CD4-positive, alpha-beta T cell treated with Interleukin-12 subunit alpha and Interleukin-12 subunit beta, for 1 hour (primary cell): ENCODE results near the gene ASNSD1.
"Not testable (repeated sequence)": the region's sequence is repeated elsewhere in the genome, so short reads cannot be mapped to it uniquely, and the experiment has no call there.

Experiments used
- DNase-seq: peaks from one replicate; pipeline ENCODE4 v3.0.0-alpha.2; 2020

Gene ASNSD1

GRCh38 chr2:189648846-189649509, 12.3 kb upstream of the ASNSD1 start:
- no peak for DNase-seq

- no peak for DNase-seq
Observed at GRCh38 chr2:189651284-189651683, 10.0 kb upstream of the ASNSD1 start.

GRCh38 chr2:189653464-189653863, 7.8 kb upstream of the ASNSD1 start:
- not testable (repeated sequence) for DNase-seq

- DNase-seq = no peak
Observed at GRCh38 chr2:189654641-189655040, 6.6 kb upstream of the ASNSD1 start.

- peak; percentile 63 for DNase-seq
Observed at GRCh38 chr2:189657867-189658266, 3.4 kb upstream of the ASNSD1 start.

GRCh38 chr2:189658306-189659212, 2.7 kb upstream of the ASNSD1 start:
- peak; percentile 33 for DNase-seq

GRCh38 chr2:189659734-189660133, 1.5 kb upstream of the ASNSD1 start:
- no peak for DNase-seq

- no peak for DNase-seq
Observed at GRCh38 chr2:189660803-189661147, 484 bp upstream of the ASNSD1 start.

- DNase-seq = no peak
Observed at GRCh38 chr2:189661957-189662321, 680 bp downstream of the ASNSD1 start.

GRCh38 chr2:189662669-189663226, 1.5 kb downstream of the ASNSD1 start:
- DNase-seq = no peak

GRCh38 chr2:189663319-189663718, 2.1 kb downstream of the ASNSD1 start:
- DNase-seq = not testable (repeated sequence)

- DNase-seq = no peak
Observed at GRCh38 chr2:189669913-189670312, 8.7 kb downstream of the ASNSD1 start.

- DNase-seq = no peak
Observed at GRCh38 chr2:189673661-189674373, 12.6 kb downstream of the ASNSD1 start.

- peak; percentile 87 for DNase-seq
Observed at GRCh38 chr2:189674374-189675112, 13.3 kb downstream of the ASNSD1 start, which contains the start of gene ANKAR. TSS of gene ANKAR (plus strand) at chr2:189674670. CDS start at chr2:189676491, 1,821 bp downstream.

- DNase-seq = no peak
Observed at GRCh38 chr2:189676471-189676870, 15.2 kb downstream of the ASNSD1 start.

- no peak for DNase-seq
Observed at GRCh38 chr2:189679226-189679625, 18.0 kb downstream of the ASNSD1 start.

- no peak for DNase-seq
Observed at GRCh38 chr2:189681203-189681602, 19.9 kb downstream of the ASNSD1 start.

- no peak for DNase-seq
Observed at GRCh38 chr2:189681903-189682302, 20.6 kb downstream of the ASNSD1 start.

- DNase-seq = no peak
Observed at GRCh38 chr2:189683348-189683747, 22.1 kb downstream of the ASNSD1 start.

GRCh38 chr2:189684811-189685210, 23.6 kb downstream of the ASNSD1 start:
- DNase-seq = no peak

GRCh38 chr2:189685540-189686229, 24.4 kb downstream of the ASNSD1 start:
- DNase-seq = no peak

- DNase-seq = not testable (repeated sequence)
Observed at GRCh38 chr2:189687796-189688195, 26.5 kb downstream of the ASNSD1 start.
